Body of pancreas (tissue), 4 donors: ENCODE data around the gene CD55. TPM values are rescaled to one million over a fixed set of nuclear protein-coding genes. Genes with fewer than 3 reads are reported as not detected.

Experiments used
- ATAC-seq: fragments of 150-250 bp; one replicate; pipeline ENCODE4 v1.9.1; 2016
- DNase-seq, 4 donors: peaks; one replicate each; pipeline ENCODE4 v3.0.0-alpha.2; 2019
- H3K27ac ChIP-seq, 4 donors: fragments of 200-600 bp; sonication (generic); 1 replicate in 3 of 4; 2 replicates in 1 of 4; pipeline versions ENCODE4 v1.5.1 to v1.6.1; 2016 to 2019; ENCODE audit warnings: mild to moderate bottlenecking in 1 of 4, mixed read lengths in 1 of 4, moderate library complexity in 1 of 4
- H3K27me3 ChIP-seq, 2 donors: fragments of 200-600 bp; sonication (generic); one replicate each; pipeline ENCODE4 v1.6.0; 2016; ENCODE audit warnings: mild to moderate bottlenecking in 1 of 2
- H3K36me3 ChIP-seq, 2 donors: fragments of 200-600 bp; sonication (generic); replicated peaks in 1 of 2; 2 replicates each; pipeline ENCODE4 v1.5.1; 2016; ENCODE audit warnings: low read depth in 2 of 2; ENCODE audit not compliant: insufficient read depth in 1 of 2
- H3K4me1 ChIP-seq: fragments of 200-600 bp; sonication (generic); one replicate; pipeline ENCODE4 v1.6.0; 2016
- H3K4me3 ChIP-seq, 2 donors: fragments of 200-600 bp; sonication (generic); 1 replicate in 1 of 2; 2 replicates in 1 of 2; pipeline ENCODE4 v1.5.1; 2016 to 2019
- H3K9me3 ChIP-seq, 3 donors: fragments of 200-600 bp; sonication (generic); 1 replicate in 2 of 3; 2 replicates in 1 of 3; pipeline ENCODE4 v1.5.1; 2016
- CTCF ChIP-seq, 7 experiments: fragments of 450-650 bp in 4 of 7; fragments of 200-600 bp in 3 of 7; sonication (generic) in 3 of 7; IDR thresholded peaks; one replicate each; pipeline ENCODE4 v1.5.1; 2016 to 2019; ENCODE audit warnings: antibody characterized with exemption in 7 of 7
- POLR2A ChIP-seq, 3 donors: fragments of 450-650 bp; IDR thresholded peaks; one replicate each; pipeline ENCODE4 v1.6.1; 2016; ENCODE audit warnings: antibody characterized with exemption in 3 of 3, mild to moderate bottlenecking in 2 of 3
- WGBS, 2 donors: methylation state at CpG; one replicate each; pipeline ENCODE4 v1.1.5; 2017; 5-methylcytosine and 5-hydroxymethylcytosine counted together
- intact Hi-C: fragments of 100-400 bp; cut with DNase I; formaldehyde crosslinking; loops from one replicate; pipeline ENCODE4 v1.15.1; 2023
- total RNA-seq, 2 donors: library from RNA; depleted of rRNA; stranded (reverse); fragments of >200 nt; gene quantifications; one replicate each; pipeline ENCODE4 v1.1.0, GENCODE V29; 2016

The CD55 gene
- total RNA-seq, 2 donors from 2014 or later = 27.0 to 29.8 TPM

- no peak for DNase-seq
- no peaks in the 10 kb centered on the region for H3K9me3 ChIP-seq
- H3K4me1 ChIP-seq = peaks cover 9% of the 10 kb centered on the region
- ATAC-seq = no peak
- H3K27me3 ChIP-seq = no peaks in the 10 kb centered on the region
- intact Hi-C loops = no loop called here
- H3K4me3 ChIP-seq = no peak overlapping the region
- H3K27ac ChIP-seq = no peak overlapping the region
- TF ChIP-seq CTCF (IDR thresholded peaks at IDR 0.05) (no peak), POLR2A (IDR thresholded peaks at IDR 0.05) (no peak)
- 61 to 69% methylated on average over 5 of the region's 5 CpGs for WGBS, 2 donors
- no peaks in the 10 kb centered on the region for H3K36me3 ChIP-seq
Observed at GRCh38 chr1:207284209-207284897, 37.1 kb upstream of the CD55 start.

DNA sequence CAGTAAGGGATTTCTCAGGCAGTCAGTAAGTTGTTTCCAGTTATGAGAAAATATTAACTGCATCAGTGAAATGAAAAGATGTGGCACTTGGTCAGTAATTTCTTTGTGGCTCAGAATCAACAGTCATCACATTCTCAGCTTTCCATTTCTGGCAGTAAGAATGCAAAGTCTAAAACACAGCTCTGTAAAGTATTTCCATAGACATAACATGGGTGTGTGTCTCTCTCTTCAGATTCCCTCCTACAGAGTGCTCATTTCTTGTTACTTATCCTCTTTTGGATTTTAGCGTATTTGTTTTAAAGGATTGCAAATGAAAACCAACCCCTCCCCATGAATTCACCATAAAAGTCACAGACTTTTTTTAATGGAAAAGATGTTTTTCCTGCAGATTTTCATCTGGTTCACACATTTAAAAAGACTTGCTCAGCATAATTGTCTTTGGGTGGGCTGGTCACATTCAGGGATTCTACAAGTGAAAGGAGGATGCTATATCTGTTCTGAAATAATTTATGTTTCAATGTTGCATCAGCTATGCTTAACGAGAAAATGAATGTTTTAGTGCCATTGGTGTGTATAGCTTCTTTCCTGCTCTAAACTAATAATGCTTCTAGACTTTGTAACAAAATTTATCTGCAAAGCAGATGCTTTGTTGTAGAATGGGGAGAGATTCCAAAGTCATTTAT, 34.6 kb upstream of the CD55 start:
- 90 to 92% methylated on average over 2 of the region's 2 CpGs for WGBS, 2 donors
- Histone ChIP-seq H3K27ac (no peak overlapping the region), H3K4me3 (no peak overlapping the region), H3K4me1 (peaks cover 9% of the 10 kb centered on the region), H3K36me3 (no peaks in the 10 kb centered on the region), H3K9me3 (no peaks in the 10 kb centered on the region), H3K27me3 (no peaks in the 10 kb centered on the region)
- no peak for TF ChIP-seq CTCF (IDR thresholded peaks at IDR 0.05)
- no peak for TF ChIP-seq POLR2A (IDR thresholded peaks at IDR 0.05)
- ATAC-seq = no peak
- intact Hi-C loops = no loop called here
- DNase-seq = no peak

DNA sequence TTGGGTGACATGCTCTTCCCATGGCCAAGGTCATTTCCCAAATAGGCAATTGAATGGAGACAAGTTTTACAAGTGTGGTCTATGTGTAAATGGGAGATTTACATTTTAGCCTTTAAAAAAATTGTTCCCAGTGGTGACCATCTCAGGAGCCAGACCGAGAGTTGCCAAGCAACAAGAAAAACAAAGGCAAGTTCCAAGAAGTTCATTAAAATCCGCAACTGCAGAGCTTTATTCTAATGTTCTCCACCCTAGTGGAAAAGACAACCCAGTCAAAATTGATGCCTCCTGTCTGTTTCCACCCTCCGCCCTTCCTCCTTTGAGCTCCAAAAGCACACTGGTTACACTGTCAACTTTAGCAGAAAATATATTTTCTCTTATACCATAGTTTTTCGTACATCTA, 33.2 kb upstream of the CD55 start:
- Histone ChIP-seq H3K9me3 (no peaks in the 10 kb centered on the region), H3K4me3 (no peak overlapping the region)
- 79 to 83% methylated on average over 4 of the region's 4 CpGs for WGBS, 2 donors

GRCh38 chr1:207289756-207290155, 31.7 kb upstream of the CD55 start:
- Histone ChIP-seq H3K4me1 (no peaks in the 10 kb centered on the region), H3K4me3 (no peak overlapping the region), H3K36me3 (no peaks in the 10 kb centered on the region), H3K9me3 (no peaks in the 10 kb centered on the region), H3K27me3 (no peaks in the 10 kb centered on the region), H3K27ac (no peak overlapping the region)
- TF ChIP-seq CTCF (IDR thresholded peaks at IDR 0.05) (no peak), POLR2A (IDR thresholded peaks at IDR 0.05) (no peak)
- intact Hi-C loops = no loop called here
- no peak for DNase-seq
- ATAC-seq = no peak

More for the DNA sequence above, 33.2 kb upstream of the CD55 start:
- intact Hi-C loops = no loop called here
- ATAC-seq = no peak
- Histone ChIP-seq H3K36me3 (no peaks in the 10 kb centered on the region), H3K4me1 (no peaks in the 10 kb centered on the region), H3K27me3 (no peaks in the 10 kb centered on the region), H3K27ac (no peak overlapping the region)
- TF ChIP-seq CTCF (IDR thresholded peaks at IDR 0.05) = no peak
- TF ChIP-seq POLR2A (IDR thresholded peaks at IDR 0.05) = no peak
- no peak for DNase-seq

DNA sequence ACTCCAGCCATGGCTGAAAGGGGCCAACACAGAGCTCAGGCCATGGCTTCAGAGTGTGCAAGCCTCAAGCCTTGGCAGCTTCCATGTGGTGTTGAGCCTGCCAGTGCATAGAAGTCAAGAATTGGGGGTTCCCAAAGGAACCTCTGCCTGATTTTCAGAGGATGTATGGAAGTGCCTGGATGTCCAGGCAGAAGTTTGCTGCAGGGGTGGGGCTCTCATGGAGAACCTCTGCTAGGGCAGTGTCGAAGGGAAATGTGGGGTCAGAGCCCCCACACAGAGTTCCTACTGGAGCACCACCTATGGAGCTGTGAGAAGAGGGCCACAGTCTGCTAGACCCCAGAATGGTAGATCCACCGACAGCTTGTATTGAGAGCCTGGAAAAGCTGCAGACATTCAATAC, 29.8 kb upstream of the CD55 start:
- intact Hi-C loops = no loop called here
- DNase-seq (no peak), ATAC-seq (no peak)
- Histone ChIP-seq H3K27me3 (no peaks in the 10 kb centered on the region), H3K27ac (no peak overlapping the region), H3K4me3 (no peak overlapping the region), H3K4me1 (no peaks in the 10 kb centered on the region), H3K9me3 (no peaks in the 10 kb centered on the region), H3K36me3 (no peaks in the 10 kb centered on the region)
- WGBS, 2 donors = 97% methylated on average over 2 of the region's 2 CpGs; no CpG with 5 or more reads in 1 of the 2 donors
- no peak for TF ChIP-seq POLR2A (IDR thresholded peaks at IDR 0.05)
- no peak for TF ChIP-seq CTCF (IDR thresholded peaks at IDR 0.05)
